ENCODE measurements around the gene NOTUM. TPM values are rescaled to one million over a fixed set of nuclear protein-coding genes. Genes with fewer than 3 reads are reported as not detected.

The NOTUM gene
- total and polyA plus RNA-seq, 4 donors: 0.19 to 5.4 (median 1.6) TPM

GRCh38 chr17:82008258-82008940, 47.4 kb upstream of the NOTUM start:
- Histone ChIP-seq H3K27me3 (ENCODE audit: control insufficient read depth in 4 of 4, insufficient read depth in 4 of 4, low read length in 3 of 4) (no peaks in the 10 kb centered on the region), H3K9me3 (ENCODE audit: control insufficient read depth in 4 of 4, low read length in 3 of 4) (no peaks in the 10 kb centered on the region), H3K27ac (ENCODE audit: low read depth in 1 of 2, low read length in 2 of 2) (no peak overlapping the region), H3K9ac (ENCODE audit: low read depth in 1 of 2, low read length in 2 of 2) (no peak overlapping the region), H3K4me3 (ENCODE audit: low read depth in 1 of 3, low read length in 3 of 3) (no peak overlapping the region), H3K36me3 (ENCODE audit: control insufficient read depth in 4 of 4, insufficient read depth in 3 of 4, low read depth in 1 of 4, low read length in 3 of 4) (peaks cover 0 to 9% (median 4%) of the 10 kb centered on the region in 4 donors), H3K4me1 (ENCODE audit: control insufficient read depth in 4 of 4, insufficient read depth in 4 of 4, low read length in 3 of 4) (no peaks in the 10 kb centered on the region)
- no peak for DNase-seq (ENCODE audit: low spot score)
- WGBS: 95% methylated on average over 26 of the region's 26 CpGs
- TF ChIP-seq RAD21 (IDR thresholded peaks at IDR 0.05) (no peak), TAF1 (conservative IDR thresholded peaks at IDR 0.05) (no peak), YY1 (IDR thresholded peaks at IDR 0.05) (no peak), NR2F2 (IDR thresholded peaks at IDR 0.05) (no peak), ZBTB33 (IDR thresholded peaks at IDR 0.05) (no peak), HNF4G (IDR thresholded peaks at IDR 0.05) (no peak), ATF3 (IDR thresholded peaks at IDR 0.05) (no peak)
- TF ChIP-seq, protein P1, sequence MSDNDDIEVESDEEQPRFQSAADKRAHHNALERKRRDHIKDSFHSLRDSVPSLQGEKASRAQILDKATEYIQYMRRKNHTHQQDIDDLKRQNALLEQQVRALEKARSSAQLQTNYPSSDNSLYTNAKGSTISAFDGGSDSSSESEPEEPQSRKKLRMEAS (IDR thresholded peaks at IDR 0.05): no peak

DNA sequence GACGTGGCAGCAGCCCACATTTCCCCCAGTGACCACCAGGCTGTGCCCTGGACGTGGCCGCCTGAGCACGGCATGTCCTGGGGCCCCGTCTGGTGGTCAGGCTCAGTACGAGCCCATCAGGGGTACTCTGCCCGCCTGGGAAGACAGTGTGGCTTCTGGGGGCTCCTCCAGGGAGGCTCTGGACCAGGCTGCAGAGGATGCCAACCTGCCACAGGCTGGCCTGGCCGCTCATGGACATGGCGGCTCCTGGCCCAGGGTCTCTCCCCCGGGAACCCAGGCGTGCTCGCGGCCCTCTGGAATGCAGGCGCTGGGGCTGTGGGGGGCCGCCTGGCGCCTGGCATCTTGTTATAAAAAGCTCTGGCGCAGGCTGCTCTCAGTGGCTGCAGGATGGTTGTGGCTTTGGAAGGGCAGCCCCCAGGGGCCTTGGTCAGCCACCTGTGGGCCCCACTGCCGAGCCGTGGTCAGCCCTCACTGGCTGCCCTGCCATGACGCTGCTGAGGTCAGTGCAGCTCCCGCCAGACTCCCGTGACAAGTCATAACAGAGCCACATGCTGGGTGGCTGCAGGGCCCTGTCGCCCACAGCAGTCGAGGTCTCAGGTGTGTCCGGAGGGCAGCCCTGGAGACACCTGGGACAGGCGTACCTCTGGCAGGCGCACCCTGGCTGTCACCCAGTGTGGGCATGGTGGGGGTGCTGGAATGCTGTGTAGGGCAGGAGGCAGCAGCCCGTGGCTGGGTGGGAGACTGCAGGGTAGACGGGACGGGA, 46.7 kb upstream of the NOTUM start:
- Histone ChIP-seq H3K4me3 (ENCODE audit: low read depth in 1 of 3, low read length in 3 of 3) (no peak overlapping the region), H3K27me3 (ENCODE audit: control insufficient read depth in 4 of 4, insufficient read depth in 4 of 4, low read length in 3 of 4) (no peaks in the 10 kb centered on the region), H3K27ac (ENCODE audit: low read depth in 1 of 2, low read length in 2 of 2) (no peak overlapping the region), H3K9ac (ENCODE audit: low read depth in 1 of 2, low read length in 2 of 2) (no peak overlapping the region), H3K4me1 (ENCODE audit: control insufficient read depth in 4 of 4, insufficient read depth in 4 of 4, low read length in 3 of 4) (no peaks in the 10 kb centered on the region), H3K36me3 (ENCODE audit: control insufficient read depth in 4 of 4, insufficient read depth in 3 of 4, low read depth in 1 of 4, low read length in 3 of 4) (peaks cover 0 to 9% (median 4%) of the 10 kb centered on the region in 4 donors), H3K9me3 (ENCODE audit: control insufficient read depth in 4 of 4, low read length in 3 of 4) (no peaks in the 10 kb centered on the region)
- DNase-seq (ENCODE audit: low spot score): no peak
- TF ChIP-seq, protein P2, sequence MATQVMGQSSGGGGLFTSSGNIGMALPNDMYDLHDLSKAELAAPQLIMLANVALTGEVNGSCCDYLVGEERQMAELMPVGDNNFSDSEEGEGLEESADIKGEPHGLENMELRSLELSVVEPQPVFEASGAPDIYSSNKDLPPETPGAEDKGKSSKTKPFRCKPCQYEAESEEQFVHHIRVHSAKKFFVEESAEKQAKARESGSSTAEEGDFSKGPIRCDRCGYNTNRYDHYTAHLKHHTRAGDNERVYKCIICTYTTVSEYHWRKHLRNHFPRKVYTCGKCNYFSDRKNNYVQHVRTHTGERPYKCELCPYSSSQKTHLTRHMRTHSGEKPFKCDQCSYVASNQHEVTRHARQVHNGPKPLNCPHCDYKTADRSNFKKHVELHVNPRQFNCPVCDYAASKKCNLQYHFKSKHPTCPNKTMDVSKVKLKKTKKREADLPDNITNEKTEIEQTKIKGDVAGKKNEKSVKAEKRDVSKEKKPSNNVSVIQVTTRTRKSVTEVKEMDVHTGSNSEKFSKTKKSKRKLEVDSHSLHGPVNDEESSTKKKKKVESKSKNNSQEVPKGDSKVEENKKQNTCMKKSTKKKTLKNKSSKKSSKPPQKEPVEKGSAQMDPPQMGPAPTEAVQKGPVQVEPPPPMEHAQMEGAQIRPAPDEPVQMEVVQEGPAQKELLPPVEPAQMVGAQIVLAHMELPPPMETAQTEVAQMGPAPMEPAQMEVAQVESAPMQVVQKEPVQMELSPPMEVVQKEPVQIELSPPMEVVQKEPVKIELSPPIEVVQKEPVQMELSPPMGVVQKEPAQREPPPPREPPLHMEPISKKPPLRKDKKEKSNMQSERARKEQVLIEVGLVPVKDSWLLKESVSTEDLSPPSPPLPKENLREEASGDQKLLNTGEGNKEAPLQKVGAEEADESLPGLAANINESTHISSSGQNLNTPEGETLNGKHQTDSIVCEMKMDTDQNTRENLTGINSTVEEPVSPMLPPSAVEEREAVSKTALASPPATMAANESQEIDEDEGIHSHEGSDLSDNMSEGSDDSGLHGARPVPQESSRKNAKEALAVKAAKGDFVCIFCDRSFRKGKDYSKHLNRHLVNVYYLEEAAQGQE (IDR thresholded peaks at IDR 0.05): no peak
- TF ChIP-seq RAD21 (IDR thresholded peaks at IDR 0.05) (no peak), SP1 (IDR thresholded peaks at IDR 0.05) (no peak), FOXA1 (IDR thresholded peaks at IDR 0.05) (no peak), NR2F2 (IDR thresholded peaks at IDR 0.05) (no peak), ATF3 (IDR thresholded peaks at IDR 0.05) (no peak), RXRA (IDR thresholded peaks at IDR 0.05) (no peak), HNF4A (conservative IDR thresholded peaks at IDR 0.05) (no peak), YY1 (IDR thresholded peaks at IDR 0.05) (no peak)
- TF ChIP-seq, protein P1 (IDR thresholded peaks at IDR 0.05): no peak
- 94% methylated on average over 30 of the region's 30 CpGs for WGBS

Data from liver (tissue), 9 donors.